Astrocyte (in vitro differentiated cells and primary cell): ENCODE measurements around the gene C18orf63. TPM values are rescaled to one million over a fixed set of nuclear protein-coding genes. Genes with fewer than 3 reads are reported as not detected.

Experiments
- DNase-seq: peaks from one replicate; pipeline ENCODE4 v3.0.0-alpha.2; 2010; ENCODE audit warnings: low read depth
- FAIRE-seq: peaks from 2 replicates; lab custom pipeline; 2011; peaks lifted over from hg19 to GRCh38; lab: Jason Lieb, UNC
- H2AFZ ChIP-seq: 2 replicates; pipeline ENCODE4 v1.6.0; 2012; ENCODE audit warnings: low read depth, low read length, inconsistent platforms
- H3K27ac ChIP-seq: 2 replicates; pipeline ENCODE4 v1.5.1; 2011; ENCODE audit warnings: low read depth, low read length, inconsistent platforms
- H3K27me3 ChIP-seq: 2 replicates; pipeline ENCODE4 v1.6.0; 2011; ENCODE audit warnings: low read length, inconsistent platforms; ENCODE audit not compliant: insufficient read depth
- H3K36me3 ChIP-seq: 2 replicates; pipeline ENCODE4 v1.5.1; 2011; ENCODE audit warnings: low read length, inconsistent platforms; ENCODE audit not compliant: insufficient read depth
- H3K4me1 ChIP-seq: 2 replicates; pipeline ENCODE4 v1.5.1; 2011; ENCODE audit warnings: low read length, inconsistent platforms; ENCODE audit not compliant: insufficient read depth
- H3K4me2 ChIP-seq: 2 replicates; pipeline ENCODE4 v1.6.0; 2012; ENCODE audit warnings: low read length, inconsistent platforms
- H3K4me3 ChIP-seq: 2 replicates; pipeline ENCODE4 v1.5.1; 2011; ENCODE audit warnings: low read depth, mild to moderate bottlenecking, low read length, inconsistent platforms; ENCODE audit not compliant: insufficient read depth
- H3K79me2 ChIP-seq: 2 replicates; pipeline ENCODE4 v1.6.0; 2012; ENCODE audit warnings: mild to moderate bottlenecking, low read length, inconsistent platforms; ENCODE audit not compliant: insufficient read depth
- H3K9ac ChIP-seq: 2 replicates; pipeline ENCODE4 v1.6.0; 2012; ENCODE audit warnings: mild to moderate bottlenecking, low read length, inconsistent platforms
- H3K9me3 ChIP-seq: 2 replicates; pipeline ENCODE4 v1.5.1; 2012; ENCODE audit warnings: low read depth, mild to moderate bottlenecking, low read length, inconsistent platforms; ENCODE audit not compliant: insufficient read depth
- H4K20me1 ChIP-seq: 2 replicates; pipeline ENCODE4 v1.6.0; 2012; ENCODE audit warnings: low read length, inconsistent platforms; ENCODE audit not compliant: insufficient read depth
- H3K27ac Mint-ChIP-seq: one replicate; pipeline ENCODE4 v1.8.0; 2021; ENCODE audit warnings: mild to moderate bottlenecking, mixed read lengths; ENCODE audit not compliant: unreplicated experiment
- H3K27me3 Mint-ChIP-seq: one replicate; pipeline ENCODE4 v1.8.0; 2021; ENCODE audit warnings: low read depth, mixed read lengths; ENCODE audit not compliant: unreplicated experiment
- H3K36me3 Mint-ChIP-seq: one replicate; pipeline ENCODE4 v1.8.0; 2021; ENCODE audit warnings: low read depth, mixed read lengths; ENCODE audit not compliant: unreplicated experiment
- H3K4me1 Mint-ChIP-seq: one replicate; pipeline ENCODE4 v1.8.0; 2021; ENCODE audit warnings: low read depth, mixed read lengths; ENCODE audit not compliant: unreplicated experiment
- H3K4me3 Mint-ChIP-seq: one replicate; pipeline ENCODE4 v1.8.0; 2021; ENCODE audit warnings: mild to moderate bottlenecking, moderate library complexity, mixed read lengths; ENCODE audit not compliant: unreplicated experiment
- H3K9me3 Mint-ChIP-seq: one replicate; pipeline ENCODE4 v1.8.0; 2021; ENCODE audit warnings: mild to moderate bottlenecking, mixed read lengths; ENCODE audit not compliant: unreplicated experiment
- EZH2 ChIP-seq: IDR thresholded peaks from 2 replicates; pipeline ENCODE4 v1.6.1; 2012; ENCODE audit warnings: mild to moderate bottlenecking, low read length, inconsistent platforms; ENCODE audit not compliant: insufficient read depth
- total RNA-seq: library from RNA; stranded (reverse); gene quantifications from 2 replicates; pipeline ENCODE4 v1.2.1, GENCODE V29; 2021
- TF ChIP-seq, protein P1 (sequence below): IDR thresholded peaks from 2 replicates; pipeline ENCODE4 v1.5.1; 2011; ENCODE audit warnings: low read depth, mild to moderate bottlenecking, inconsistent platforms, low read length, moderate library complexity; ENCODE audit not compliant: insufficient read depth

C18orf63 gene
- total RNA-seq, 1 donor from 2014 or later = not detected

DNA sequence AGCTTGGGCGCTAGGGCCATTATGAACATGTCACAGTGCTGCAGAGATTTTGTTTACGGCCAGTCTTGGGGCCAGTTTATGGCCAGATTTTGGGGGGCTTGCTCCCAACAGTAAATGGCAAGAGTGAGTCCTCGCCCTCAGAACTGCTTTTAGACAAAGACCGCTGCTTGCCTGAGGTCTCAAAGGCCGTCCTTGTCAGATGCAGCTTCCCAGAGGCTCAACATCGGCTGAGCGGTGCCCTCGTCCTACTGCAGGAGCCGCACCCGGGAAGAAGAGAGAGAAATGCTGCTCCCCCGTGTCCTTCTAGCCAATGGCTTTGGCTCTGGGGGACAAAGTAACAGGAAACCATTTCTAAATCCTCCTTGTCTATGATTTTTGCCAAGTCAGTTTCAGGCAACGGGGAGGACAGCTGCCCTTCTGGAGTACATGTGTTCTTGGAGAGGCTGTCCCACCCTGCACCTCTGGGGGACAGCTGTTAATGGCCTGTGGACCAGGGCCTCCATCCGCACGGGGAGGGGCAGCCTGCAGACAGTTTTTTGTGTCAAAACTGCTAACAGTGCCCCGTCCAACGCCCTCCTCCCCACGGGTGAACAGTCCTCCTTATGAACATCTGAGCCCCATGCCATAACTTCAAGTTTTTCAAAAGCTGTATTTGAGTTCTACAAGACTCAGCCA lies 66.1 kb downstream of the C18orf63 start:
- no peak overlapping the region for H3K4me3 ChIP-seq
- no peak overlapping the region for H3K4me2 ChIP-seq
- TF ChIP-seq, protein P1, sequence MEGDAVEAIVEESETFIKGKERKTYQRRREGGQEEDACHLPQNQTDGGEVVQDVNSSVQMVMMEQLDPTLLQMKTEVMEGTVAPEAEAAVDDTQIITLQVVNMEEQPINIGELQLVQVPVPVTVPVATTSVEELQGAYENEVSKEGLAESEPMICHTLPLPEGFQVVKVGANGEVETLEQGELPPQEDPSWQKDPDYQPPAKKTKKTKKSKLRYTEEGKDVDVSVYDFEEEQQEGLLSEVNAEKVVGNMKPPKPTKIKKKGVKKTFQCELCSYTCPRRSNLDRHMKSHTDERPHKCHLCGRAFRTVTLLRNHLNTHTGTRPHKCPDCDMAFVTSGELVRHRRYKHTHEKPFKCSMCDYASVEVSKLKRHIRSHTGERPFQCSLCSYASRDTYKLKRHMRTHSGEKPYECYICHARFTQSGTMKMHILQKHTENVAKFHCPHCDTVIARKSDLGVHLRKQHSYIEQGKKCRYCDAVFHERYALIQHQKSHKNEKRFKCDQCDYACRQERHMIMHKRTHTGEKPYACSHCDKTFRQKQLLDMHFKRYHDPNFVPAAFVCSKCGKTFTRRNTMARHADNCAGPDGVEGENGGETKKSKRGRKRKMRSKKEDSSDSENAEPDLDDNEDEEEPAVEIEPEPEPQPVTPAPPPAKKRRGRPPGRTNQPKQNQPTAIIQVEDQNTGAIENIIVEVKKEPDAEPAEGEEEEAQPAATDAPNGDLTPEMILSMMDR = no peak
- no peak for TF ChIP-seq EZH2
- Mint-ChIP-seq H3K27ac (no peak overlapping the region), H3K36me3 (no peaks in the 10 kb centered on the region), H3K4me3 (no peak overlapping the region), H3K27me3 (peaks cover 13% of the 10 kb centered on the region), H3K9me3 (no peaks in the 10 kb centered on the region), H3K4me1 (no peaks in the 10 kb centered on the region)
- no peak overlapping the region for H2AFZ ChIP-seq
- H3K79me2 ChIP-seq = no peaks in the 10 kb centered on the region
- H3K27me3 ChIP-seq = no peaks in the 10 kb centered on the region
- no peaks in the 10 kb centered on the region for H3K9me3 ChIP-seq
- no peak for DNase-seq
- no peak overlapping the region for H3K9ac ChIP-seq
- no peaks in the 10 kb centered on the region for H4K20me1 ChIP-seq
- H3K36me3 ChIP-seq = no peaks in the 10 kb centered on the region
- no peak for FAIRE-seq
- no peaks in the 10 kb centered on the region for H3K4me1 ChIP-seq
- no peak overlapping the region for H3K27ac ChIP-seq

DNA sequence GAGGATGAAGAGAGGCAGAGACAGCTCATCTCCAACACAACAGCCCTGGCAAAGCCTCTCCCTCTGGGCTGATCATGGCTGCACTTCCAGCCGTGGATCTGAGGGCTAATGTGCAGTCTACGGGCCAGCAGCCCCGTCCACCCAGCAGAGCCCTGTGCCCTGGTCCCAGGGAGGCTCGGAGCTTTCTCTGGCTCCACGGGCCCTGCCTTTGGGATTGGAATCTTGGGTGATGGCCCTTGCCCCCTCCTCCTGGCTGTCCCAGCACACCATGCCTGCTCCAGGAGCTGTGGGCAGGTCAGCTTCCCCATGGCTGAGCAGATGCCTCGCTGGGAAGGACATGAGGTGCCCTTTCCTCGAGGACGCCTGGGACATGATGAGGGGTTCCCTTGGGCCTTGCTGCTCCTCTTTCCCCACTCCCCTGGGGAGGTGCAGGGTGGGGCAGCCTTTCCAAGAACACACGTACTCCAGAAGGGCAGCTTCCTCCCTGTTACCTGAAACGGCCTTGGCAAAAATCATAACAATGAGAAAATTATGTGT lies 66.9 kb downstream of the C18orf63 start:
- Mint-ChIP-seq H3K9me3 (no peaks in the 10 kb centered on the region), H3K4me3 (no peak overlapping the region), H3K27ac (no peak overlapping the region), H3K36me3 (no peaks in the 10 kb centered on the region), H3K27me3 (peaks cover 19% of the 10 kb centered on the region), H3K4me1 (no peaks in the 10 kb centered on the region)
- FAIRE-seq = no peak
- no peaks in the 10 kb centered on the region for H3K9me3 ChIP-seq
- no peak for TF ChIP-seq EZH2
- TF ChIP-seq, protein P1 = no peak
- no peak for DNase-seq
- H3K27me3 ChIP-seq = no peaks in the 10 kb centered on the region
- no peak overlapping the region for H3K9ac ChIP-seq
- no peaks in the 10 kb centered on the region for H3K4me1 ChIP-seq
- H3K4me2 ChIP-seq = no peak overlapping the region
- H3K27ac ChIP-seq = no peak overlapping the region
- H2AFZ ChIP-seq = no peak overlapping the region
- no peak overlapping the region for H3K4me3 ChIP-seq
- H4K20me1 ChIP-seq = no peaks in the 10 kb centered on the region
- H3K79me2 ChIP-seq = no peaks in the 10 kb centered on the region
- H3K36me3 ChIP-seq = no peaks in the 10 kb centered on the region

DNA sequence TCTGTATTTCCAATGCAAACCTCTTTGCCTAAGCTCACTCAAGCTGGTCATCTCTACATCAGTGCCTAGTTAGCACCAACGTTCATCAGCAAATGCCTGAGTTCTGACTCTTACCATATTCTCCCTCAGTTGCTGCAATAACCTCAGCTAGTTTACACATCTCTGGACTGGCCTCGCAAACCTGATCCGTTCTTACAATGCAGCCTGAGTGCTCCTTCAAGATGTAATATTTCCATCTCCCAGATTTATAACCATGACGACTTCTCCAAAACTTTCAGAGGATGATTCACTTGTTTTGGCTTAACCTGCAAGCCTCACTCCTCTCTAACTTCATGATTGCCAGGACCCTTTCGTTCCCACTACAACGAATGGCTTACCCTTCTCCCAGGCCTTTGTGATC lies 71.7 kb downstream of the C18orf63 start:
- Mint-ChIP-seq H3K4me1 (peaks cover 5% of the 10 kb centered on the region), H3K27ac (no peak overlapping the region), H3K9me3 (no peaks in the 10 kb centered on the region), H3K27me3 (peaks cover 20% of the 10 kb centered on the region), H3K36me3 (no peaks in the 10 kb centered on the region), H3K4me3 (no peak overlapping the region)
- Histone ChIP-seq H3K9me3 (no peaks in the 10 kb centered on the region), H4K20me1 (no peaks in the 10 kb centered on the region), H3K36me3 (no peaks in the 10 kb centered on the region), H3K27me3 (no peaks in the 10 kb centered on the region), H3K9ac (no peak overlapping the region), H3K79me2 (no peaks in the 10 kb centered on the region), H3K4me1 (no peaks in the 10 kb centered on the region), H3K4me2 (no peak overlapping the region), H3K4me3 (no peak overlapping the region), H3K27ac (no peak overlapping the region), H2AFZ (no peak overlapping the region)
- FAIRE-seq = no peak
- TF ChIP-seq, protein P1 = no peak
- TF ChIP-seq EZH2 = no peak
- DNase-seq = no peak
